ENCODE data around the gene EIF4EBP2. TPM values are rescaled to one million over a fixed set of nuclear protein-coding genes. Genes with fewer than 3 reads are reported as not detected.

Gene EIF4EBP2
- total and polyA plus RNA-seq, 2 donors = 48.3 to 52.1 TPM

GRCh38 chr10:70465832-70466231, 61.9 kb downstream of the EIF4EBP2 start:
- 82% methylated on average over 2 of the region's 2 CpGs for WGBS

DNA sequence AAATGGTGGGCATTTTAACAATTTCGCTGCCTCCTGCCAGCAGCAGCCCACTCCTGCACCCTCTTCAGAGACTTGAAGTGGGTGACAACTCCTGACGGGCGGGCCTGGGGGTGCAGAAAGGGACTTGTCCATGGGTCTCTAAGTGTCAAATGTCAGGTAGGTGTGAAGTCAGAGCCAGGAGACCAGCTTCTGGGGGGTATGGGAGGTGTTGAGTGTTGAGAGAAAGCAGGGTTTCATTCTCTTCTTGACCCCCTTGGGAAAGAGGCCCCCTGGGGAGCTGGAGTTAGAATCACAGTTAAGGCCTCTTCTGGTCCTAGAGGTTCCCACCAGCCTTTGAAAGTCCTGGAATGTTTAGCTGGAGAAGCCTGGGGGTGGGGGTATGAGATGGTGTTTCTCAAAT, 63.0 kb downstream of the EIF4EBP2 start:
- H3K27ac ChIP-seq (ENCODE audit: low read depth) = no peak overlapping the region
- no peak overlapping the region for H3K4me3 ChIP-seq (ENCODE audit: low read depth, low read length)
- no peak for DNase-seq (ENCODE audit: extremely low spot score)
- H3K36me3 ChIP-seq (ENCODE audit: insufficient read depth) = no peaks in the 10 kb centered on the region
- no peaks in the 10 kb centered on the region for H3K4me1 ChIP-seq (ENCODE audit: insufficient read depth)
- 93% methylated on average over 3 of the region's 3 CpGs for WGBS

More at GRCh38 chr10:70465832-70466231, 61.9 kb downstream of the EIF4EBP2 start:
- H3K36me3 ChIP-seq (ENCODE audit: insufficient read depth) = no peaks in the 10 kb centered on the region
- no peak for DNase-seq (ENCODE audit: extremely low spot score)
- H3K4me3 ChIP-seq (ENCODE audit: low read depth, low read length) = no peak overlapping the region
- H3K4me1 ChIP-seq (ENCODE audit: insufficient read depth) = no peaks in the 10 kb centered on the region
- no peak overlapping the region for H3K27ac ChIP-seq (ENCODE audit: low read depth)

GRCh38 chr10:70472799-70473454, 69.0 kb downstream of the EIF4EBP2 start:
- Histone ChIP-seq H3K27ac (ENCODE audit: low read depth) (no peak overlapping the region), H3K4me3 (ENCODE audit: low read depth, low read length) (no peak overlapping the region), H3K36me3 (ENCODE audit: insufficient read depth) (no peaks in the 10 kb centered on the region), H3K4me1 (ENCODE audit: insufficient read depth) (no peaks in the 10 kb centered on the region)
- WGBS = 88% methylated on average over 8 of the region's 8 CpGs
- DNase-seq (ENCODE audit: extremely low spot score) = no peak

DNA sequence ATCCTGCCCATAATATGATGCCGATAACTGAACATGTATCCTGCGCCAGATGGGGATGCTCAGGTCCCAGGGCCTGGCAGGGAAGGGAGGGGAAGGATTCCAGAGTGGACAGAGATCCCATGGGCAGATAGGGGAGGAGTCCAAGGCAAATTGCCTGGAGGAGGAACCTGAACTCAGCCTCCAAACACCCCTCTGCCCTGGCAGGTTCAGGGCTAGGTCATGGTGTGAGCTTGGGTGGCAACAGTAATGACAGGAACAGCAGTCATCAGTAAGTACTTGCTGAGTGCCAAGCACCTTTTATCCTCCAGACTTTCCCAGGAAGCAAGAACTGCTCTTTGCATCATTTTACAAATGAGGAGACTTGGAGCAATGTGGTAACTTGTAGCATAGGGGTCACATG, 70.8 kb downstream of the EIF4EBP2 start:
- Histone ChIP-seq H3K36me3 (ENCODE audit: insufficient read depth) (no peaks in the 10 kb centered on the region), H3K4me1 (ENCODE audit: insufficient read depth) (no peaks in the 10 kb centered on the region)
- WGBS = 89% methylated on average over 2 of the region's 2 CpGs

GRCh38 chr10:70475661-70476060, 71.7 kb downstream of the EIF4EBP2 start:
- DNase-seq (ENCODE audit: extremely low spot score) = no peak
- Histone ChIP-seq H3K4me3 (ENCODE audit: low read depth, low read length) (no peak overlapping the region), H3K27ac (ENCODE audit: low read depth) (no peak overlapping the region), H3K4me1 (ENCODE audit: insufficient read depth) (no peaks in the 10 kb centered on the region), H3K36me3 (ENCODE audit: insufficient read depth) (no peaks in the 10 kb centered on the region)
- 91% methylated on average over 8 of the region's 8 CpGs for WGBS

More for the DNA sequence above, 70.8 kb downstream of the EIF4EBP2 start:
- Histone ChIP-seq H3K27ac (ENCODE audit: low read depth) (no peak overlapping the region), H3K4me3 (ENCODE audit: low read depth, low read length) (no peak overlapping the region)
- DNase-seq (ENCODE audit: extremely low spot score) = no peak

GRCh38 chr10:70476249-70477035, 72.5 kb downstream of the EIF4EBP2 start:
- Histone ChIP-seq H3K4me3 (ENCODE audit: low read depth, low read length) (no peak overlapping the region), H3K4me1 (ENCODE audit: insufficient read depth) (no peaks in the 10 kb centered on the region), H3K36me3 (ENCODE audit: insufficient read depth) (no peaks in the 10 kb centered on the region), H3K27ac (ENCODE audit: low read depth) (no peak overlapping the region)
- WGBS = 79% methylated on average over 7 of the region's 7 CpGs
- no peak for DNase-seq (ENCODE audit: extremely low spot score)

GRCh38 chr10:70477661-70478162, 73.8 kb downstream of the EIF4EBP2 start:
- no peak overlapping the region for H3K27ac ChIP-seq (ENCODE audit: low read depth)
- no peak for DNase-seq (ENCODE audit: extremely low spot score)
- H3K4me3 ChIP-seq (ENCODE audit: low read depth, low read length) = peak overlapping the region; percentile 62
- 15% methylated on average over 27 of the region's 27 CpGs for WGBS
- H3K36me3 ChIP-seq (ENCODE audit: insufficient read depth) = no peaks in the 10 kb centered on the region
- H3K4me1 ChIP-seq (ENCODE audit: insufficient read depth) = no peaks in the 10 kb centered on the region

Other genes with a start within 250 kb of the EIF4EBP2 start
- 218 TPM for gene SAR1A, start 233.6 kb upstream of the EIF4EBP2 start, total RNA-seq
- 49.4 TPM for gene SAR1A, start 233.6 kb upstream of the EIF4EBP2 start, polyA plus RNA-seq
- 116 TPM for gene PPA1, start 170.7 kb upstream of the EIF4EBP2 start, total RNA-seq
- gene PPA1, start 170.7 kb upstream of the EIF4EBP2 start, polyA plus RNA-seq = 67.4 TPM
- 0.05 TPM for gene NPFFR1, start 120.1 kb upstream of the EIF4EBP2 start, total RNA-seq
- gene NPFFR1, start 120.1 kb upstream of the EIF4EBP2 start, polyA plus RNA-seq = 0.01 TPM
- 4.1 TPM for gene LRRC20, start 21.5 kb upstream of the EIF4EBP2 start, total RNA-seq
- gene LRRC20, start 21.5 kb upstream of the EIF4EBP2 start, polyA plus RNA-seq = 15.0 TPM
- gene NODAL, start 37.5 kb downstream of the EIF4EBP2 start, total RNA-seq = not detected
- not detected for gene NODAL, start 37.5 kb downstream of the EIF4EBP2 start, polyA plus RNA-seq
- 10.2 TPM for gene PALD1, start 74.6 kb downstream of the EIF4EBP2 start, total RNA-seq
- gene PALD1, start 74.6 kb downstream of the EIF4EBP2 start, polyA plus RNA-seq = 5.7 TPM
- gene PRF1, start 198.6 kb downstream of the EIF4EBP2 start, total RNA-seq = 0.90 TPM
- 1.3 TPM for gene PRF1, start 198.6 kb downstream of the EIF4EBP2 start, polyA plus RNA-seq

Measured in urinary bladder (tissue), 4 donors.